Effector CD4-positive, alpha-beta T cell (primary cell): ENCODE data around the gene KASH5.

Experiments
- DNase-seq: peaks from one replicate; pipeline ENCODE4 v3.0.0-alpha.2; 2020

Gene KASH5

DNA sequence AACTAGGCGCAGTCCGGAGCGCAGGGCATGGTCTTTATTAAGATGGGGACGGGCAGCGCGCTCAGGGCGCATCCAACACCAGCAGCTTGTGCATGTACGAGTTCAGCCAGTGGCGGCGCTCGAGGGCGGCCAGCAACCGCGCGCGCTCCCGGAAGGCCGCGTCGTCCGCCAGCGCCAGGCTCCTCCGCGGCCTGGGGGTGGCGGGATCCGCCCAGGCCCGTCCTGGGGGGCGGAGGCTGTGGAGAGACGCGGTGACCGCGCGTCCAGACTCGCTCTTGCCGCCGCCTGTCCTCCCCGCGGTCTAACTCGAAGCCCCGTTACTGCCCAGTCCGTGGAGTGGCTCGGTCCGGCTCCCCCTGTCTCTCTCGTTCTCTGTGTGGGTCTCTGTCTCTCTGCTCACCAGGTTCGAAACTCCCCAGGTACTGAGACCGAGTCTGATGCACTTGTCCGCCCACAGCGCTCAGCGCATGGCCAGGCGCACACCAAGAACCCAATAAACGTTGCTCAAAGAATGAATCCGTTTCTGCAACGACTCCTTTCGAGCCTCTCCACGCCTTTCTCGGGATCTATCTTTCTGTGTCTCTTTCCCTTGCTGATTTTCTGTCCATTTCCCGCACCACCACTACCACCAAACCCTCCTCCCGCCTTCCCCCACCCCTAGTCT lies 34.5 kb downstream of the KASH5 start:
- no peak for DNase-seq

DNA sequence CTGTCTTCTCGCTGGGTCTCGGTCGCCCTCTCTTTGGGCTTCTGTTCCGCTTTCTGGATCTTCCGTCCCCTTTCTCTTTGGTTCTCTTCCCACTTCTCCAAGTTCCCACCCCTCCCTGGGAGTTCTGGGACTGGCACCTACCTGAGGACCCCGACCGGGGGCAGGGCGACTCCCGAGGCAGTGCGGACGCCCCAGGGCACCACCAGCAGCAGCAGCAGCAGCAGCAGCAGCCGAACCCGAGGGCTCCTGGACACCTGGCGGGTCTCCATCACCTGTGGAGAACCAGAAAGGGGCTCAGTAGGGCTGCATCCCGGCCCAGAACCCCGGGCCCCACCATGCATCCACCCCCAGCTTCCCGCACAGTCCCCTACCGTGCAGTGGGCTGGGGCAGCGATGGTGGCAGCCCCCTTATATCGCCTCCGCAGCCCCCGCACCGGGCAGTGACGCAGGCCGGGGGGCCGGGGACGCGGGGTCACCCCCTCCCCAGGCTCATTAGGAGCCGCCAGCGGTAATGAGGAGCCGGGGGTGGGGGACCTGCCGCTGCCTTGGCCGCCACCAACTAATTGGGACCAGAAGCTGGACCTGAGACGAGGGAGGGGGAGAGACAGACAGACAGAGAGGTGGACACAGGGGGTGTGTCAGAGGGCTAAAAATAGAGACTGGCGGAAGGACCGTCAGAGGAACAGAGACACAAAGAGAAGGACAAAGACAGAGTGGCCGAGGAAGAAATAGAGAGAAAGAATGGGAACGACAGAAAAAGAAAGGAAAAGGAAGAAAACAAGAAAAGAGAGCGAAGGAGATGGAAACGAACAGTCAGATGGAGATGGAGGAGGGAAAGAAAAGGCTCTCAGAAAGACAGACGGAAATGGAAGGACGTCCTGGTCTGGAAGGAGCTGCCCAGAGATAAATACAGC lies 35.3 kb downstream of the KASH5 start, which contains the start of gene PTH2:
Gene PTH2, minus strand, starts transcription at position 371 of the 914 bp plus-strand sequence. Its CDS starts 102 bp downstream, at position 269.
- no peak for DNase-seq

GRCh38 chr19:49423985-49424303 lies 35.9 kb downstream of the KASH5 start:
- DNase-seq = no peak

DNA sequence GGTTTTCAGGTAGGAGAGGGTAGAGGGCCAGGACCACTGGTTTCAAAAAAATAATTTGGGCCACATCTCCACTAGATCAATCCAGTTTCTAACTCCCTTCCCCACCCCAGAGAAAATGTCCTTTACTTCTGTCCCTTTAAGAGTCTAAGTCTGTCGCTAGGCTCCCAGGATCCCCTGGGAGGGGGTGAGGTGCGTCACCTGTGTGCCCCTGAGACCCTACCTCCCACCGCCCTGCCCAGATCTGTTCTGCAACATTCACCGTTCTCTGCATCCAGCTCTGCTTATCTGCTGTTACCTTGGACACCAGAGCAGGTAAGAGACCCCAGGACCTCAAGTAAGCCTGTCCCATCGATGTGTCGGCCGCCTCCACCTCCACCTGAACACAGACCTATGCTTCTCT lies 37.1 kb downstream of the KASH5 start, which contains the start of gene GFY:
Gene GFY, plus strand, starts transcription at position 211 of the 400 bp plus-strand sequence. CDS start 1,043 bp downstream, outside the sequence.
- DNase-seq = no peak

DNA sequence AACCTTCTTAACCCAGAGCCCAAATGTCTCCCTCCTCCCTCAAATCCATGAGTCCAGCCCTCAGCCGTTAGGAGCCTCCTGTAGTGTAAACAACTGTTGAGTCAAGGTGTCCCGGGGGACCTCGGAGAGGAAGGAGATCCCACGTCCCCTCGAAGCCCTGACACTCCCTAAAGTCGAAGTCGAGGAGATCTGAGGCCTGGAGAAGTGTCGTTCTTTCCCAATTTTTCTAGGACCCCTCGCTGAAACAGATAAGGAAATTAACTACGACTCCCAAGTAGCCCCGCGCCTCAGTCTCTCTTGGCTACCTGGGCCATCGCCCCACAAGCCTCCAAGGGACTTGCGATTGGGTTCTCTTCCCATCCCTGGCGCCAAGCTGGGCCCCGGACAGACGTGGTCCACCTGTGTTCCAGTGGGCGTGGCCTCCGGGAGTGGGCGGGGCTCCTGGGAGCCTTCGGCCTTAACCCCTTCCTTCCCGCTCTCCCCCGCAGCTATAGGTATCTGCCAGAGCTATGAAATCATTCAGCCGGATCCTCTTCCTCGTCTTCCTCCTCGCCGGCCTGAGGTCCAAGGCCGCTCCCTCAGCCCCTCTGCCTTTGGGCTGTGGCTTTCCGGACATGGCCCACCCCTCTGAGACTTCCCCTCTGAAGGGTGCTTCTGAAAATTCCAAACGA lies 38.0 kb downstream of the KASH5 start:
- no peak for DNase-seq

- no peak for DNase-seq
Observed at GRCh38 chr19:49427339-49427738, 39.3 kb downstream of the KASH5 start.

DNA sequence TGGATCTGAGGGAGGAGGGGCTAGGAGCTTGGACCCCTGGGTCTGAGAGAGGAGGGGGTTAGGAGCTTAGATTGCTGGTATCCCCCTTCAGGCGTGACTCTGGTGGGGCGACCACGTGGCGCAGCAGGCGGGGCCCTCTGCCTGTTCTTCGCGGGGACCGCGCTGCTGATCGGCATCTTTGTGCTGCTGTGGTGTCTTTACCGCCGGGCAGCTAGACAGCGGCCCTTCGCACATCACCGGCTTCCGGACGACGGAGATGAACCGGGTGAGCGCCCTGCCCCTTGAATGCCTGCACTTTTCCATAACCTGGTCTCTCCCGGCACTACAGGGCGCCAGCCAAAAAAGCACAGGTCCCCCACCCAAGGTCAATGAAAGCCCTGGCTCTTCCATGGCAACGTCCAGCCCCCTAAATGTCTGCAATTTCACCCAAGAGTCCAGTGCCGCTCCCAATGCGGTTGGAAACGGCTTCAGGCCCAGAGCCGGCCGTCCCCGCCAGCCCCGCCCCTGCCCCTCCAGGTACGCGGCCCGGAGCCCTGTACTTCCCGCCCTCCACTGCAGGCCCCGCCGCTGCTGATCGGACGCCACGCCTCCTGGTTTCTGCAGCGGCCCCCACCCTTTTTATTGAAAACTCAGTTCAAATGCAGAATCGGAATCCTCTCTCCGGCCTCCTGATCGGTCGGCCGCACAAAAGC lies 40.0 kb downstream of the KASH5 start:
- no peak for DNase-seq

- DNase-seq = no peak
Observed at GRCh38 chr19:49428547-49429451, 40.8 kb downstream of the KASH5 start.

DNA sequence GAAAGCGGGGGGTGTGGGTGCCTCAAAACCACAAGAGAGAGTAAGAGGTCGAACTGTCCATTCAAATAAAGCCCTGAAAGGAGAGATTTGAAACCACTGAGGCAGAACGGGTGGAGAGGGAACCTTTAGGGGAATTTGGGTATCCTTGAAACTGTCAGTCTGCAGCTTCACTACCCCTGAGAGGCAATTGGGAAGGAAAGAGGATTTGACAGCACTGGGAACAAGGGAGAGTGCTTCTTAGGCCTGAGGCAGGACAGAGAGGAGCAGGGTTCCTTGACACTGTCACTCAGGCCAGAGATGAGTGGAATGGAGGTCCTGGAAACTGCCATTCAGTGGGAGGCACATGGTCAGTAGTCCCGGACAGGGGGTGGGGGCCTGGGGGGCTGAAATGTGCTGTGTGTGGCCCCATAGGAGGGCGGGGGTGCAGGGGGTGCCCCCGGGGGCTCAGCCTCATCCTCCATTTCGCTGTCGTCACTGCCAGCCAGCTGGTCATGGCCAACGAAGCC lies 42.2 kb downstream of the KASH5 start:
- no peak for DNase-seq

- no peak for DNase-seq
Observed at GRCh38 chr19:49430678-49431329, 42.8 kb downstream of the KASH5 start.

DNA sequence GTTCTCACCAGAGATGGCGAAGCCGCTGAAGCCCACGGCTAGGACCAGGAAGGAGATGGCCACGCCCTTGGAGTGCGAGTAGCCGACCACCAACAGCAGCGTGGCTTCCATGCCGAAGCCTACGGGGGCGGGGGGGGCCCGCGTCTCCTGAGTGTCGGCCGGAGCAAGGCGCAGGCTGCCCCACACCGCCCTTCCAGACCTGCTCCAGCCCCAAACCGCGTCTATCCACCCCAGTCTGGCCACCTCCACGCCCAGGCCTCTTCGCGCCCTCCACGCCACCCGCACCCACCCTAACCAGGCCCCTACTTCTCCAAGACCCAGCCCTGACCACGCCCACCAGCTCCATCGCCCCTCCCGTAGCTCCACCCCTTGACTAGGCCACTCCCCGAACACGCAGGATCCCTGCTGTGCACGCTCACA lies 43.3 kb downstream of the KASH5 start:
- no peak for DNase-seq

- DNase-seq = no peak
Observed at GRCh38 chr19:49432141-49433073, 44.4 kb downstream of the KASH5 start.

- no peak for DNase-seq
Observed at GRCh38 chr19:49433240-49433901, 45.3 kb downstream of the KASH5 start.

DNA sequence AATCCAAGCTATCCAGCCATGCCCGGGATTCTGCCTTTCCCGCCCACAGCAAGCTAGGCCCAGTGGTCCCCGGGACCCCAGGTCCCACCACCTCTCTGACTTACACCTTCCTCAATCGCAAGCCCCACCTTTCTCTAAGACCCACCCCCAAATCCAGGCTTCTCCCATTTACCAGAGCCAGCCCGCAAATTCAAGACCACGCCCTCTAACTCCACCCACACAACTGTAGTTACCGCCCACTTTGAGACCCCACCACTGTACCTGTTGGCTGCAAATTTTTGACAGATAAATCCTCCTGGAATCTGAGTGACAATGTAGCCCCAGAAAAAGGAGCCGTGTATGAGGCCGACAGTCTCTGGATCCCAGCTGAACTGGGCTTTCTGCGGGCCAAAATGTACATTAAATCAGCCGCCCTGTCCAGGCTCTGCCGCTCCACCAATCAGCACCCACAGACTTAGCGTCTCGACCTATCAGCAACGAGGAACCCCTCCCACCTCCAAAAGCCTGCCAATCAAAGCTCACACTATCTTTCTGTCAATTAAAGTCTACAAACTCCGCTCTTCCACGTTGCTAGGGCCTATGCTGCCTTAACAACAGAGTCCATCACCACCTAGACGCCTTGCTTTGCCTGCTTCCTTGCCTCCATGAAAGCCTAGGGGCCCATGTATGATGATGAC lies 47.0 kb downstream of the KASH5 start:
- DNase-seq = no peak

- no peak for DNase-seq
Observed at GRCh38 chr19:49435670-49436069, 47.6 kb downstream of the KASH5 start.

DNA sequence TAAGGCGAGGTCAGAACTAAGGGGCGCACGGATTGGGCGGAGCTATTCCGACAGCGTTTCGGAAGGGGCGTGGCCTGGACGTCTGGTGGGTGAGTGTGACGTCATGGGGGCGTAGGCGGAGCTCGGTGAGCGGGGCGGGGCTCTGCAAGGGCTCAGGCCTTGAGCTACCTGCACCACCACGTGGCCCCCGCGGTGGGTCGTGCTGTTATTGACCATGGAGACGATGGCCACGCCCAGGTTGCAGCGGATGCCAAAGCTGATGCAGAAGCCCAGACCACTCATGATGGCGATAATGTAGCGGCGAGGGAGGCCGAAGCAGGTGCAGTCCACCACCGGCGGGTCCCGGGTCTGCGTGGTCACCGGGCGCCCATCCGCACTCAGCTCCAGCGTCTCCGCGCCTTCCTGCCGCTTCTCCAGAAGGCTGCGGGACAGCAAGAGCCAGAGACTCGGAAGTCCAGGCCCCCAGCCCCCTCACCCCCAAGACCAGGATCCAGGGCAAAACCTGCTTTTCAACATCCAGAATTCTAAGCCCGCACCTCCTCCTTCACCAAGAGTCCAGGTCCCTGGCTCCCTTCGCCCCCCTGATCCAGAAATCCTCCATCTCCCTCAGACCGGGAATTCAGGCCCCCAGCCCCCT lies 48.5 kb downstream of the KASH5 start:
- DNase-seq = no peak

GRCh38 chr19:49437231-49437630 lies 49.2 kb downstream of the KASH5 start:
- DNase-seq = no peak

DNA sequence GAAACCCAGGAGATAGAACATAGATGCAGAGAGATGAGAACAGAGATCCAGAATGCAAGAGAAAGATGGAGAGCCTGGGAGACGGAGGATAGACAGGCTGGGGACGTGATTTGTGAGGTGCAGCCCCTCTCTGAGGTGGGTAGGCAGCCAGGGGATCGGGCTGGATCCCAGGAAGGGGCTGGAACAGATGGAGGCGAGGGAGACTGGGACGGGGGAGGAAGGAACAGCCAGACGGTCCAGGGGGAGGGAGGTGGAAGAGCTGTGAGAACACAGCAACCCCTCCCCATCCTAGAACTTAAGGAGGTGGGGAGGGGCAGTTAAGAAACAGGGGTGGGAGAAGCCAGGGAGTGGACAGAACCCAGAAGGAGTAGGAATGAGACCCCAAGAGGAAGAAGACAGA lies 50.2 kb downstream of the KASH5 start:
- no peak for DNase-seq
